ENCODE results near the gene UNC50.

DNA sequence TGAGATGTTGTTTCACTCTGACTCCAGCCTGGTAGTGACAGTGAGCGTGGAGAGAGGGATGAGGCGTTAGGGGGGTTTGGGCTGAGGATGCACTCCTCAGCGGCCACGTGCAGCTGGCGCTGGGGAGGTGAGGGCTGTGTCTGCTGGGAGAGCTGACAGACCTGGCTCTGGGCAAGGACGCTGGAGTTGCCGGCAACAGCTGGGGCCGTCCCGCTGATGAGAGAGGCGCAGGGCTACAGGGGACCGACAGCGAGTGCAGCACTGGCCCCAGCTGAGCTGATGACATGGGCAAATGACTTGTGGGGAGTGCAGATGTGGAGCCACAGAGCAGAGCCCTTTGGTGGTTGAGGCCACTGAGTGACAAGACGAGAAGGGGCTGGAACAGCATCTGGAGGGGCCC lies 38.5 kb upstream of the UNC50 start:
- TF ChIP-seq CTCF (conservative IDR thresholded peaks at IDR 0.05 in 1 of 2, IDR thresholded peaks at IDR 0.05 in 1 of 2; ENCODE audit: extremely low read depth in 1 of 2, insufficient read depth in 1 of 2, low read depth in 1 of 2, low read length in 2 of 2) = no peak
- no peak for TF ChIP-seq EZH2 (IDR thresholded peaks at IDR 0.05; ENCODE audit: borderline replicate concordance, low read length)

All from mammary epithelial cell (primary cell).